Measurements from ENCODE around the gene PRPS2. TPM values are rescaled to one million over a fixed set of nuclear protein-coding genes. Genes with fewer than 3 reads are reported as not detected.

Gene PRPS2
- total RNA-seq, 1 experiment from 2014 or later, result 79.5 TPM

- no peaks in the 10 kb centered on the region for H3K9me2 ChIP-seq (ENCODE audit: insufficient read depth)
- no peak for DNase-seq (ENCODE audit: low read depth, low spot score)
- H3K4me1 ChIP-seq (ENCODE audit: control insufficient read depth in 1 of 2, insufficient read depth in 2 of 2, low read length in 2 of 2), result no peaks in the 10 kb centered on the region
- intact Hi-C loops (cut with micrococcal nuclease), result no loop called here
- no peak for ATAC-seq
- H3K4me2 ChIP-seq (ENCODE audit: low read length), result no peak overlapping the region
- H3K9me3 ChIP-seq (ENCODE audit: control insufficient read depth in 1 of 2, insufficient read depth in 1 of 2, low read depth in 1 of 2, low read length in 2 of 2), result no peaks in the 10 kb centered on the region
- no peak for TF ChIP-seq EZH2 (IDR thresholded peaks at IDR 0.05)
- no peak for TF ChIP-seq YY1 (IDR thresholded peaks at IDR 0.05; ENCODE audit: extremely low read depth, insufficient replicate concordance, low read depth, low read length)
- TF ChIP-seq CBX3 (IDR thresholded peaks at IDR 0.05; ENCODE audit: low read depth), result no peak
- no peak for TF ChIP-seq ZFX (IDR thresholded peaks at IDR 0.05)
- no peak for TF ChIP-seq TCF7L2 (IDR thresholded peaks at IDR 0.05; ENCODE audit: borderline replicate concordance, extremely low read depth, insufficient read depth, insufficient read length)
- no peak for TF ChIP-seq ZNF274 (IDR thresholded peaks at IDR 0.05; ENCODE audit: low read depth, low read length)
- no peak for TF ChIP-seq JUND (IDR thresholded peaks at IDR 0.05)
- BruUV-seq (replicated peaks), result no TSS peak
- H3K27ac ChIP-seq (ENCODE audit: low read depth, low read length), result no peak overlapping the region
- peaks cover 11% of the 10 kb centered on the region; the same call in 1 of the 2 replicates for H3K79me2 ChIP-seq (ENCODE audit: insufficient read depth, low read length)
- H3K27me3 ChIP-seq (ENCODE audit: insufficient read depth, low read length), result no peaks in the 10 kb centered on the region
- H3K36me3 ChIP-seq (ENCODE audit: control insufficient read depth in 1 of 2, insufficient read depth in 2 of 2, low read length in 2 of 2), result peaks cover 3 to 5% of the 10 kb centered on the region in 2 experiments; a peak in 2 of 4 replicates
- H3K4me3 ChIP-seq (replicated peaks in 1 of 2; ENCODE audit: low read depth in 1 of 2, low read length in 2 of 2), result no peak overlapping the region
- H4K20me1 ChIP-seq (ENCODE audit: insufficient read depth), result no peaks in the 10 kb centered on the region
- ChIA-PET RAD21 (ENCODE audit: low non-redundant PET in 1 of 2, low total read pairs in 2 of 2, uncharacterized antibody in 2 of 2, unreplicated experiment in 2 of 2) (no interaction called here), POLR2A (no interaction called here), CTCF (interaction anchor here (0.9 kb wide), 1 partner anchor 10 kb away, joined by 3 read pairs; no protein-coding TSS in a partner anchor)
- no peak overlapping the region for H3K9ac ChIP-seq (ENCODE audit: low read length)
- no peak overlapping the region for H2AFZ ChIP-seq (ENCODE audit: low read depth, low read length, poor library complexity, severe bottlenecking)
These were observed 14.1 kb downstream of the PRPS2 start for GRCh38 chrX:12805333-12805732.

DNA sequence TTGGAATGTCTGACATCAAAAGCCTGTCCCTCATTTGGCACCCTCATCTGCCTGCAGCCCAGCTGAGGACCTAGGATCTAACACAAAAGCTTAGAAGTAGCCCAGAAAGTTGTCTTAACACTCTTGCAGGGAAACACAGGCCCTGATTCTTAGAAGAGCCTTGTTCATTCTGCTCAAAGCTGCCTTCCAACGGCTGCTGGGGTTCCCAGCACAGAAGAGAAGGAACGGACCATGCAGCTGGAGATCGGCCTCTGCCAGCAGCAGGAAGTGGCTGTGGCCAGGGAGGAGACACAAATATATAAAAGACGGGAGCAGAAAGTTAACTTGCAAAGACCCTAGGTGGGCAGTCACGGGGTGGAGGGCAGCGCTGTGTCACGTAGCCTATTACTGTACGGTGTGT lies 20.4 kb downstream of the PRPS2 start:
- CTCF ChIA-PET, result interaction anchor here (0.6 kb wide), 1 partner anchor 432 kb away, joined by 3 read pairs; no protein-coding TSS in a partner anchor
- Histone ChIP-seq H3K27ac (ENCODE audit: low read depth, low read length) (no peak overlapping the region), H3K79me2 (ENCODE audit: insufficient read depth, low read length) (peaks cover 2% of the 10 kb centered on the region; the same call in 1 of the 2 replicates), H3K9me2 (ENCODE audit: insufficient read depth) (no peaks in the 10 kb centered on the region), H3K27me3 (ENCODE audit: insufficient read depth, low read length) (no peaks in the 10 kb centered on the region), H3K4me1 (ENCODE audit: control insufficient read depth in 1 of 2, insufficient read depth in 2 of 2, low read length in 2 of 2) (no peaks in the 10 kb centered on the region), H2AFZ (ENCODE audit: low read depth, low read length, poor library complexity, severe bottlenecking) (no peak overlapping the region), H3K36me3 (ENCODE audit: control insufficient read depth in 1 of 2, insufficient read depth in 2 of 2, low read length in 2 of 2) (peaks cover 3 to 5% of the 10 kb centered on the region in 2 experiments; a peak in 2 of 4 replicates), H3K4me2 (ENCODE audit: low read length) (no peak overlapping the region), H3K9ac (ENCODE audit: low read length) (no peak overlapping the region), H3K9me3 (ENCODE audit: control insufficient read depth in 1 of 2, insufficient read depth in 1 of 2, low read depth in 1 of 2, low read length in 2 of 2) (no peaks in the 10 kb centered on the region), H4K20me1 (ENCODE audit: insufficient read depth) (no peaks in the 10 kb centered on the region), H3K4me3 (replicated peaks in 1 of 2; ENCODE audit: low read depth in 1 of 2, low read length in 2 of 2) (no peak overlapping the region)
- intact Hi-C loops (cut with micrococcal nuclease), result no loop called here
- POLR2A ChIA-PET, result no interaction called here
- TF ChIP-seq, protein P1, sequence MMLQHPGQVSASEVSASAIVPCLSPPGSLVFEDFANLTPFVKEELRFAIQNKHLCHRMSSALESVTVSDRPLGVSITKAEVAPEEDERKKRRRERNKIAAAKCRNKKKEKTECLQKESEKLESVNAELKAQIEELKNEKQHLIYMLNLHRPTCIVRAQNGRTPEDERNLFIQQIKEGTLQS (IDR thresholded peaks at IDR 0.05), result no peak
- no peak for TF ChIP-seq ELF1 (IDR thresholded peaks at IDR 0.05; ENCODE audit: borderline replicate concordance, low read depth)
- no peak for TF ChIP-seq CEBPB (IDR thresholded peaks at IDR 0.05; ENCODE audit: low read depth)
- no peak for TF ChIP-seq FOSL1 (IDR thresholded peaks at IDR 0.05; ENCODE audit: low read depth)
- no peak for TF ChIP-seq EZH2phosphoT487 (IDR thresholded peaks at IDR 0.05; ENCODE audit: borderline replicate concordance)
- TF ChIP-seq SP1 (IDR thresholded peaks at IDR 0.05; ENCODE audit: low read depth), result no peak
- TF ChIP-seq, protein P2, sequence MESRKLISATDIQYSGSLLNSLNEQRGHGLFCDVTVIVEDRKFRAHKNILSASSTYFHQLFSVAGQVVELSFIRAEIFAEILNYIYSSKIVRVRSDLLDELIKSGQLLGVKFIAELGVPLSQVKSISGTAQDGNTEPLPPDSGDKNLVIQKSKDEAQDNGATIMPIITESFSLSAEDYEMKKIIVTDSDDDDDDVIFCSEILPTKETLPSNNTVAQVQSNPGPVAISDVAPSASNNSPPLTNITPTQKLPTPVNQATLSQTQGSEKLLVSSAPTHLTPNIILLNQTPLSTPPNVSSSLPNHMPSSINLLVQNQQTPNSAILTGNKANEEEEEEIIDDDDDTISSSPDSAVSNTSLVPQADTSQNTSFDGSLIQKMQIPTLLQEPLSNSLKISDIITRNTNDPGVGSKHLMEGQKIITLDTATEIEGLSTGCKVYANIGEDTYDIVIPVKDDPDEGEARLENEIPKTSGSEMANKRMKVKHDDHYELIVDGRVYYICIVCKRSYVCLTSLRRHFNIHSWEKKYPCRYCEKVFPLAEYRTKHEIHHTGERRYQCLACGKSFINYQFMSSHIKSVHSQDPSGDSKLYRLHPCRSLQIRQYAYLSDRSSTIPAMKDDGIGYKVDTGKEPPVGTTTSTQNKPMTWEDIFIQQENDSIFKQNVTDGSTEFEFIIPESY (IDR thresholded peaks at IDR 0.05; ENCODE audit: extremely low read depth, insufficient replicate concordance, low read length), result no peak
- TF ChIP-seq, protein P3, sequence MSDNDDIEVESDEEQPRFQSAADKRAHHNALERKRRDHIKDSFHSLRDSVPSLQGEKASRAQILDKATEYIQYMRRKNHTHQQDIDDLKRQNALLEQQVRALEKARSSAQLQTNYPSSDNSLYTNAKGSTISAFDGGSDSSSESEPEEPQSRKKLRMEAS (IDR thresholded peaks at IDR 0.05), result no peak
- TF ChIP-seq SRF (IDR thresholded peaks at IDR 0.05; ENCODE audit: low read depth), result no peak
- DNase-seq (ENCODE audit: low read depth, low spot score), result no peak
- RAD21 ChIA-PET (ENCODE audit: low non-redundant PET in 1 of 2, low total read pairs in 2 of 2, uncharacterized antibody in 2 of 2, unreplicated experiment in 2 of 2), result no interaction called here
- ATAC-seq, result no peak
- BruUV-seq (replicated peaks), result no TSS peak
